GF-D8 (cell line): Measurements from ENCODE around the gene BRD1.
"Not testable (repeated sequence)": the region's sequence is repeated elsewhere in the genome, so short reads cannot be mapped to it uniquely, and the experiment has no call there.

Source experiments
- DNase-seq: peaks from one replicate; lab custom pipeline; 2025; lab: John Stamatoyannopoulos, UW

Gene BRD1

DNA sequence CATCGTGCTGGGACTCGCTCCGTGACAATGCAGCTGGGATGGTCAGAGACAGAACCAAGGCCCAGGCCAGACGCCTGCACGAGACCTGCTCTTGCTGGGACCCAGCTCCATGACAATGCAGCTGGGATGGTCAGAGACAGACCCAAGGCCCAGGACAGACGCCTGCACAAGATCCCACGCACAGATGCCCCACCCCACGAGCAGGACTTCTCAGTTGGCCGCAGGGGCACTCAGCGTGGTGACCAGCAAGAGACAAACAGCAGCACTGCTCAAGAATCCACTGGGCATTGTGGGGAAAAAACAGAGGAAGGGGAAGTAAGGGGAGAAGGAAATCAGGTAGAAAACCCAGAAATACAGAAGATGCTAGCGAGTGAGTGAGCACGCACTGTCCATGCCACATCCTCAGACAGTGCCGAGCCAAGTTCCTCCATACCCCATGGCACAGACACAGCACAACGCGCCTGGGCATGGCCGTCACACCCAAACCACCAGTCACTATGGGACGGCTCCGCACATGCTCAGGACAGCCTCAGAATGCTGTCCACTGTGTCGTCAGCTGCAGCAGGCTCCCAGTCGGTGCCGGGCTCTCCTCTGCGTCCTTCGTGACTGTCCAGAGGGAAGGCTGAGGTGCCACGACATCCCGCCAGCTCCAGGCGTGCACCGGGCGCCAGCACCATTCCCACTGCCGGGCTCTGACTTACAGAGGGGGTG is 44.5 kb downstream of the BRD1 start:
- DNase-seq, result no peak

DNA sequence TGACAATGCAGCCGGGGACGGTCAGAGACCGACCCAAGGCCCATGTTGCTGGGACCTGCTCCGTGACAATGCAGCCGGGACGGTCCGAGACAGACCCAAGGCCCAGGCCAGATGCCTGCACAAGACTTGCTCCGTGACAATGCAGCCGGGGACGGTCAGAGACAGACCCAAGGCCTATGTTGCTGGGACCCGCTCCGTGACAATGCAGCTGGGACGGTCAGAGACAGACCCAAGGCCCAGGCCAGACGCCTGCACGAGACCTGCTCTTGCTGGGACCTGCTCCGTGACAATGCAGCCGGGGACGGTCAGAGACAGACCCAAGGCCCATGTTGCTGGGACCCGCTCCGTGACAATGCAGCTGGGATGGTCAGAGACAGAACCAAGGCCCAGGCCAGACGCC is 45.8 kb downstream of the BRD1 start:
- not testable (repeated sequence) for DNase-seq

DNA sequence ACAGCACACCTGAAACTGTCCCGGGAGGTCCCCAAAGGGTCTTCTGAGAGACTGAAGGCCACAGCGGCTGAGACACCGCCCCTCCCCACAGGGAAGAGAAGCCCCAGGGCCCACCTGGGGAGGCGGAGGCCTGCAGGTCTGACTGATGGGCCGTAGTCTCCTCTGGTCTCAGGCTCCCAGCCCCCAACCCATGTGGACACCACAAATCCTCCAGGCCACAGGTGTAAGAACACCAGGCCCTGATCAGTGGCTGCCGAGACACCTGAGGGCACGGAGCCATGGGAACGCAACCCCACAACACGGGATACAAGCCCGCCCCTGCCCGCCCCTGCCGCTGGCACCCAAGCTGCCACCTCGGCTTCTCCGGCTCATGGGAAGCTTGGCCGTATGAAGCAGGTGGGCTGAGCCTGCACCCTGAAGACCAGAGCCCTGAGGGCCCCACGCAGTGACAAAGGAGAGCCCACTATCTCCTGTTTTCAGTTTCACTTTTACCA is 46.3 kb downstream of the BRD1 start:
- DNase-seq, result no peak

DNA sequence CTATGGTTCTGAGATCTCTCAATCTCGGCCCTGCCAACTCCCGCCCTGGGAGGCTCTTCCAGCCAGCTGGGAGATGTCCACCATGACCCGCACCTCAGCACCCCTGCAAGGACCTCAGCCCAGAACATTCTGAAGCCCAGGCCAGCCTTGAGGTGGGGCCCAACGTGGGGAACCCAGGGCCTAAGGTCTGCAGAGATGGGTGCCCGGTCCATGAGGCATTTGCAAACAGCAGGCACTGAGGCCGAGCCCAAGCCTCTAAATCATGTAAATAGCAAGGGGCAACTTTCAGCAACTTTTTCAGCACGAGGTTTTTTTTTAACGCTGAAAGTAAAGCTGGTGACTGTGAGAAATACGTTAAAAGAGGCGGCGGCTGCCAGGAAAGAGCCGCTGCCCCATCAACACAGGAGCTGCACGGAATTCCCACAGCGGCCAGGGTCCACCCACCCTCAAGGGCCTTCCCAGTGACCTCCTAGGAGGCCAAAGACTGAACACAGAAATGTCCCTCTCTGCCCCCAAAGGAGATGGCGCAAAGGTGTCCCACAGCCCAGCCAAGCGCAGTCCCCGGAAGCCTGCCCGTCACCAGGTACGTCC is 46.9 kb downstream of the BRD1 start:
- DNase-seq, result no peak

DNA sequence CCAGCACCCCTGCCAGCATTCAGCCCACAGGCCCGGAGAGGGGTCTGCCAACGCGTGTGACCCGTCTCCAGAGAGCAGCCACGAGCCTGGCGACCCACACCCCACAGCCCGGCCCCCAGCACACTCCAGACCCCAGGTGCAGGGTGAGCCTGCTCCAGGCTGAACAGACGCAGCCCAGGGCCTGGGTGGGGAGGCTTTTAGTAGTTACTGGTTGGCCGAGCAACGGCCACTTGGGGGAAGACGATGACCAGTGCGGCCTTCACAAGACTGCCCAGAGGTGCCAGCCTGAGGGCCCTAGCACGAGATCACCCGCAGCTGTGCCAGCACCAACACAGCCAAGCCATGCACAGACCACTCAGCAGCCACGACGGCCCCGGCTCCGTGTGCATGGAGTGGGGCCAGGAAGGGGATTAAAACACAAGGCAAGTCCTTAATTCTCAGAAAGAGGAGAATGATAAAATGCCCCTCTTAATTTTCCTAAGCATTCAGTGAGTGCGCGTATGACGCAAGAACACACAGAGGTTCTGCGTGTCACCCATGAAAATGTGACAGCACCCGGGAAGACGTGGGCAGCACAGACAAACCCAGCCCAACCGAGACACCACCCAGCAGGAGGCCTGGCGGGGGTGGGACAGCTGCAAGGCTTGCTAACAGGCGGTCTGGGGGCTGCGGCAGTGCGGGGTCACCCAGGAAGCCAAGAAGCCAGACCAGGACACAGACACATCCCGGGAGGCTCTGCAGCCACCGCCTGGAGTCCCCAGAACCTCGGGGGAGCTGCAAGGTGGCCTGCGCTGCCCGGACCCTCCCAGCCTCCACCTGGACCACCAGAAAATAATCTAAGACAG is 47.6 kb downstream of the BRD1 start:
- DNase-seq, result no peak

DNA sequence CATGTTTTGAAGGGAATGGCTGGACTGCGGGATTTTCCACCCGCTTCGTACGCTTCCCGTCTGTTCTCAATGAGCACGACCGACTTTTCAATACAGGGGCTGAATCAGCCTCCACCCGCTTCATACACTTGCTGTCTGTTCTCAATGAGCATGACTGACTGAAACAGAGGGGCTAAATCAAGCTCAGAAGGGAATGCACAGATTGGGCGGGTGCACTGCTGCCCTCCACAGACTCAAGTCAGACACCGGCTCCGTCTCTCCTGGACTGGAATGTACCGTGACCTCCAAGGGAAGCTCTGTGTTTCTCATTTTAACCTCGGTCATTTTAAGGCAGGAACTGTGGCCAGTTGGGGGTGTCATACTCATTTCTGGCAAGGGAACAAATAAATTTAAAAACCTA is 48.5 kb downstream of the BRD1 start:
- DNase-seq, result no peak

DNA sequence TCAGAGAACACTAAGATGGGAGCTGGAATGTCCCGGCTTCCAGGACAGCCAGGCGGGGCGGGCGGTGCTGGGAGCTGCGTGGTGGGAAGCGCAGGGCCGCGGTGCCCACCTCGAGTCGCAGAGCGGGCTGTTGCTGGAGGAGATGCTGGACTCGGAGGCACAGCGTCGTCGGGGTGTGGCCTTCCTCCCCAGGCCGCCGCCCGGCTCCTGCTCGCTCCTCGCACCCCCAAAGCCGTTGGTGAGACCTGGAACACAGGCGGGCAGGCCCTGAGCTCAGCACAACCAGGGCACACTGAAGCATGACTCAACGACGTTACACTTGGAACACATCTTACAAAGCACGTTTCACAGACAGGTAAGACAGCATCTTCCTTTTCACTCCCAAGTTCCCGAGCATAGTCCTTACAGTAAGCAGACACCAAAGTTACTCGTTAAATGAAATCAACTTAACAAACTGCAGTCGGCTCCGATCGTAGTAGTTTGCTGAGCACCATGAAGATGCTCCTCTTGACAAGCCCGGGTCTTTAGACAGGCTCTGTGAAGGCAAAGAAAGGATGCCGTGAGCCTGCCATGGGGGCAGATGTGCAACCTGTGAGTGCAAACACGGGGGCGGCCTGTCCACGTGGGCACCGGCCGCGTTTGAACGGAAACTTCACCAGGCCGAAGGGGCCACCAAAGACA is 50.0 kb downstream of the BRD1 start:
- no peak for DNase-seq

DNA sequence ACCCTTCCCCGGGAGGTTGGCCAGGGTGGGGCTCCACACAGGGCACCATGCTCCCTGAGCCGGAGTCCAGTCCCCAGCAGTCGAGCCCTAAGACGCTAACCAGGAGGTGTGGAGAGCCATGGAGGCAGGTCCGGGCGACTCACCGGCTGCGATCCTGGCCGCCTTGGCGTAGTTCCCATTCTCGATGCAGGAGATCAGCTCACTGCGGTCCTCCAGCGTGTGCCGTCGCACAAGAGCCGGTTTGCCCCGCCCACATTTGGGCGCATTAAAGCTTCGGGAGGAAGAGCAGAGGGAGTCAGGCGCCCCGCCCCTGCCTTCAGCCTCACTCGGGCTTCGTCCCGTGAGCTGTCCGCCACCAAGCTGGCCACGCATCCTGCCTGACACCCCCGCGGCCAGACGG is 50.8 kb downstream of the BRD1 start:
- no peak for DNase-seq

DNA sequence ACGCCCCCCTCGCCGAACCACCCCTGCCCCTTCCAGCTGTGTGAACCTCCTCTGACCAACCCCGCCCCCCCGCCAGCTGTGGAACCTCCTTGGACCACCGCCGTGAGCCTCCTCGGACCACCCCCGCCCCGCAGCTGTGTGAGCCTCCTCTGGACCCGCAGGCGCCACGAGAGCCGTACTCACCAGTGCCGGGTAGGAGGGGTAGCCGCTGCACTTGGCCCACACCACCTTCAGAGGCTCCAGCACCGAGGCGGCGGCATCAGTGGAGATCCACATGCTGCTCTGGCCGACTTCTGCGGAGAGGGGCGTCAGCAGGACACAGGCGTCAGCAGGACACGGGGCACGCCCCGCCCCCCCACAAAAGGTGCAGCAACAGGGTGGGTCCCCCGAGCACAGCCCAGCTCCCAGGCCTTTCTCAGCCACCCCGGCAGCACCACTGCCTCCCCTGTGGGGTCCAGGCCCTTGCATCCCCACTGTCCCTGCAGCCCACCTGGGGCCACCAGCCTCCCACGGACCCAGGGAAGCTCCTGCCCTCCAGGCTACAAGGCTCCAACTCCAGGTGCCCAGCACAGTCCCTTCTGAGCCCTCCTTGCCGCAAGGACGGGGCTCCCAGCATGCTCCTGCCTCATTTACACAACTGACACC is 51.7 kb downstream of the BRD1 start:
- no peak for DNase-seq

DNA sequence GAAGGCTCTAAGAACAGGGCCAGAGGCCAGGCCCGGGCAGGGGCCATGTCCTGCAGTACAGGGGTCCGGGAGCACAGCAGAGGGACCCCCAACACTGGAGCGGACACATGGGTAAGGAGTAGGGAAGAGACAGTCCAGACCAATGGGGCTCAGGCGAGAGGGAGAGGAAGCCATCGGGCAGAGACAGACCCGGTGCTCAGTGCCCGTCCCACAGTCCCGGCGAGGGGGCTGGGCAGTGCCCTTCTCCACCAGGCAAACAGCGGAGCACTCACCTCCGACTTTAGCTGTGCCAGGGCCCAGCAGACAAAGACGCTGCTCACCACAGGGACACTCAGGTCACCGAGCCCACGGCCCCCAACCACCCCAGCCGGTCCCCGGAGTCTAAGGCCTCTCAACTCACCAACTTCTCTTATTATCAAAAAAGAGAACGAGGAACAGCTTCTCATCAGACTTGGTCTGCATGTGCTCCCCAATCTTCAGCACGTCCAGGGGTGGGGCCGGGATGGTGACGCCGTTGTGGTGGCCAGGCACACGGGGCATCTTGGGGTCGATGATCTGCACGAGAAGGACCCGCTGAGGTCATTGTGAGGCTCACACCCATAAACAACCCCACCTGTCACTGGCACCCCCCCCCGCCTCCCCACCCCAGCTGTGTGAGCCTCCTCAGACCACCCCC is 52.3 kb downstream of the BRD1 start:
- DNase-seq, result no peak

DNA sequence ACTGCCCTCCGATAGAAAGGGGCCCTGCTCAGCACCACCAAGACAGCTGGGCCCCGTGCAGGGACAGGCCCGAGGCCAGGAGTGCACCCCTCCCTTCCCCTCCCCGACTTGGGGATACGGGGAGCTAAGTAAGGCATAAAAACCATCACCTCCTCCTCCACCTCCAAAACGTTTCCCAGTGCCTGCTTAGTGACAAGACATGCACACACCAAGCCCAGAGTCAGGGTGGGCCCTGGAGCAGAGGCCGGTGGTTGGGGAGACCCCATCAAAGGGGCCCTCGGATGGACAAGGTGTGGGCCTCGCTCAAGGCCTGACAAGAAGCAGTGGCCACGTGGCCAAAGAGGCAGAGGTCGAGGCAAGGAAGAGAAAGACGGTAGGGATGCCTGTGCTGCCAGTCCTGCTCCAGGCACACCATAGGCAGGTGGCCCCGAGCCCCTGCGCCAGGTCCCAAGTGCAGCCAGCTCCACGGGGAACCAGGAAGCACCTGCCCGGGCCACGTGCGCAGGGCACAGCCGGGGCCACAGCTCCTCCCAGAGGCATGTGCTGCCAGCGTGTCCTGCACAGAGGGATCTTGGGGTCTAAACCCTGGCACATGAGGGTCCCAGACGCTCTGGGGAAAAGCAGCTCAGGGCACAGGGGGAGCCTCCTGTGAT is 53.0 kb downstream of the BRD1 start:
- no peak for DNase-seq

DNA sequence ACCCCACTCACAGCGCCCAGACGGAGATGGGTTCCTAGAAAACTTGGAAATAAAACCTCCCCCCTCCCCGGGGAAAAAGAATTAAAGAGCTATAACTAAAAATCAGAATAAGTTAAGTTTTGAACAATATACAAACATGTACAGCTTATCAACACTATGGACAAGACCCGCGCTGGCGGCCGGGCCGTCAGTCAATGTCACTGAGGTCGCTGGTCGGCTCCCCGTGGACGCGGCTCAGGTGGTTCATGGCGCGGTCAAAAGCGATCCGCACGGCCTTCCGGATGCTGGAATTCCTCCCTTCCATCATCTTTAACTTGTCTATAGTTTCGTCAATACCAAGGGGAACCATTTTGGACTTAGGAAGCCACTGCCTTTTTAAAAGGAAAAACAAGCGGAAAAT is 53.6 kb downstream of the BRD1 start:
- no peak for DNase-seq

DNA sequence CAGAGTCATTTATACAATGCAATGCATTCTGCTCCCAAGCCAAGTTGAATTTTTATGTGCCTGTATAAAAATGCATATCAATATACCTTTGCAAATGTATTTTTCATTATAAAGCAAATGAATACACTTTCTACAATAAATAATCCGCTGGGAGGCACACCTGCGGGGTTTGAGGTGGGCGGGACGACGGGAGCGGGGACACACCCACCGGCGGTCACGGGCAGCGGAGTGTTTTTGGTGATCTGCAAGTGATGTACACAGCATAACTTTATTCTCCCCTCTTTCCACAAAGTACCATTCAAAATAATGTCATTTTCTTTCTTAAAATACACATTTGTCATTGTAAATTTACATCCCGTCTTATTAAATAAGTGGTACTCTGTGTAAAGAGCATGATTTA is 54.1 kb downstream of the BRD1 start:
- DNase-seq, result no peak

DNA sequence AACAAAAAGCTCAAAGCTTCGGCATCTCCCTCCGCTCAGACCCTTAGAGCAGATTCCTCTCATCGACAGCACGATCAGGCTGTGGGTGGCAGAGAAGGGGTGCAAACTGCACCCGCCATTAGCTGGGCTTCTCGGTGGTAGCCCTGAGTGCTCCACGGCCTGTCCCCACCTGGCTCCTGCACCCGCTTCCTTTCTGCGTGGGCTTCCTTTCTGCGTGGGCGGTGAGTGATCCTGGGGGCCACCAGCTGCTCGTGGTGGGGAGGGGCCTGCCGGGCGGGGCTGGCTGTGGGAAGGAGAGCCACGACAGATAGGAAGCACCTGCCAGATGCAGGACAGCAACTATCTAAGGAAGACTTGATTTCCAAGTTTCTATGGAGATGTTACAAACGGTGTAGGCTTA is 55.0 kb downstream of the BRD1 start:
- DNase-seq, result peak; percentile 31

DNA sequence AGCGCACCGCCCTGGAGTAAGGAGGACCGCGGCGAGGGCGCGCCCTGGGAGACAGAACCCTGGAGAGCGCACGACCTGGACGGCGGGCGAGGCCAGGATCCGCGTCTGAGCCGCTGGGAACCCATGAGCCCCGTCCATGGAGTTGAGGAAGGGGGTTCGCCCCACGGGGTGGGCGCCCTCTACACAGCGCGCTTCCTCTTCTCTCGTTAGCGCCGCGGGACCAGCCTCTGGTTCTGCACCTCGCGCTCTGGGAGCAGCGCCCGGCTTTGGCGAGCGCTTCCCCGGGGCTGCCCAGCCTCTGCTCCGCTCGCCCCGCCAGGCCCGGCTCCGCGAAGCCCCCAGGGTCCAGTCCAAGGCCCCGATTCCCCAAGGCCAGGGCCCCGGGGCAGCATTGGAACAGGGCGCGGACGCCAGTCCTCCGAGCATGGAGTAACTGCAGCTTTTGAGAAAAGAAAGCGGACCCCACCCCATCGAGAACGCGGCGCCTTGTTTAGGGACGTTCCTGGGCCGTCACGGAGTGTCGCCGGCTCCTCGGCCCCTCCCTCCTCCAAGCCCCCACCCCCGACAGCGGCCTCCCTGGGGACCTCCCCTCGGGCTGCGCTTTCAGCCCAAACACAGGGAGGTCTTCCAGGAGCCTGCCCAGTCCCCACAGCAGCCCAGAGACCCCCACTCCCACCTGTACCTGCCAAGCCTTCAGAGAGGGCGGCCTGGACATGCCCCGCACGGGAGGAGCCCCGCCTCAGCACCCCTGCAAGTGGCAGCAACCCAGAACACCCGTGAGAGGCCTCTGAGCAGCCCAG is 56.2 kb downstream of the BRD1 start:
- no peak for DNase-seq

DNA sequence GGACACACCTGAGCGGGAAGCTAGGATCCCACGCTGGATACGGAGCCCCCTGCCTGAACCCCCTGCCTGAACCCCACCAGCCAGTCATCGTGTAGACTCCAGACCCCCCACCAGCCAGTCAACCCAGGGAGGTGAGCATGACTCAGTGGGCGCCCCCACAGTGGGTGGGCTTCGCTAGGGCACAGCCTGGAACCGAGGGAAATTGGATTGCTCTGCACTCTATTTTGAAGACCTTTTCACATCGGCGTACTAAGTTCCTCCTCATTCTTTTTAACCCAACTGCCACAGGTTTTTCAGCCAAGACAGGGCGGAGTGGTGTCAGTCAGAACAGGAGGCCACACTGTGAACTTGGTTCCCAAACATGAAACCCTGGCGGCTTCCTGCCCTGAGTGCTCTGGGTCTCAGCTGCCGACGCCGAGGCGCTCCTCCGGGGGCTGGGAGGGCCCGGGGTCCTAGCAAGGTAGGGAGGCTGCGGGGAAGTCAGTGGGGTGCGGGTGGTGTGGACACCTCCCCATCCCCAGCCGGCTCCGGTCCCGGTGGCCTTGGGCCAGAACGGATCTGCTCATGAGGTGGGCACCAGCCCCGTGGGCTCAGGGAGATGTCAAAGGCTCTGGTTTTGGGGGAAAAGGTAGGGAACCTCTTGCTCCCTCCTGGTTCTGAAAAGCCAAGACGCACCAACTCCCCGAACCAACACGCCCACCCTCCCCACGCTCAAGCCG is 57.0 kb downstream of the BRD1 start:
- DNase-seq, result no peak

DNA sequence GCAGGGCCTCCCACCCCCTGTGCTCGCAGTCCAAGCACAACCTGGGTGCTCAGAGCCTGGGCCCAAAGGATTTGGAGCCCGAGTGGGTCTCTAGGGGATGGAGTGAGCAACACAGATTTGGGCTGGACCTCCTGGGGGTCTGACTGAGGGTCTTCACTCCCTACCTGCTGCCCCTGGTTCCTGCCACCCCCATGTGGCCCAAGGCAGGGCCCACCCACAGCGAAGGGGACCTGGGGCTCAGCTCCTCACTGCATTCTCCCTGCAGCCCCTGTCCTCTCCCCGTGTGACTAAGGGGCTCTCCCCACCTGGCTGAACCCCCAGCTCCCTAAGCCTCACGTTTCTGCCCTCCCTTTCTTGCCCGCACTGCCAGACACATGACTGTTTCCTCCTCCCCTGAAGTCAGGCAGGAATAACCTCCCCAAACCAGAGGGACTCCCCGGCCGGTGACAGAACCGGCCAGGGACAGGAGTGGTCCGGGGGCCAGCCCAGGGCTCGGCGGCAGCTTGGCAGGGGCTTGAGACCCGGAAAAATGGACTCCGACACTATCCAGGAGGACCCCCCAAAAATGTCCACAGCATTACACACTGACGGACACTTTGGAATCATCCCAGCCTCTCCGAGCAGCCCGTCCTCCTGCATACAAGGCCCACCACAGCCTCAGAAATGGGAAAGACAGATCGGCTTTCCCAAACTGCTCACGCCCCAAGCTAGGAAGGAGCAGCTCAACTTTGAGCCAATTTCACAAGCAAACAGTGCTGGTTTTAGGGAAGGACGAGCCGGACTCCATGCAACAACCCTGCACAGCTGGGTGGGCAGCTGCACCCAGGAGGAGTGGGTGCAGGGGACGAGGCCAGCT is 57.8 kb downstream of the BRD1 start:
- DNase-seq, result no peak

DNA sequence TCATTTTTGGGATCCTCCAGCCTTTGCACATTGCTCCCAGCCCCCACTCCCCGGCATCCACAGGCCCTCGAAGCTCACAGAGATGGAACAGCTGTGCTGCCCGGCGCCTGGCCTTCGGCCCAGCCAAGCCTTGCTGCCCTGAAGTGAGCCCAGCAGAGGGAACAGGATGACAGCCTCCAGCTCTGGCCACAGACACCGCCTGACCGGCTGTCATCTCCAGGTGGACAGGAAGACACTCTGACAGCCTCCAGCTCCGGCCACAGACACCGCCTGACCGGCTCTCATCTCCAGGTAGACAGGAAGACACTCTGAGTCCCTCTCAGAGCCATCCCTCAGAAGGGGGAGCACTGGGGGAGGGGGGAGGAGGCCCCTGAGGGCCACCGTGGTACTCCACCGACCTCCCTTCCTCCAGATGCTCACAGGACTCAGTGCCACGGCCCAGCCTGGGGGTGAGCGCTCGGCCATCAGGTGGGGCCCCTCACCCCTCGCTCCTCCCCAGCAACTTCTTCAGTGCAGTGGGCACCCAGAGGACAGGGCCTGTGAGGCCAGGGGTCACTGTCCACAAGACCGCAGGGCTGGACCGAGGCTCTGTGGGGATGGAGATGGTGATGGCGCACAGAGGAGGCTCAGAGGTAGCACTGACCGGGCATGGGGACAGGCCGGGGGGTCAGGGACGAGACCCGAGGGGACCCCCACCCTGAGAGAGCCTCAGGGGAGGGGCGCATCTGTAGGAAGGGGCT is 58.6 kb downstream of the BRD1 start:
- no peak for DNase-seq
